ENCODE data around the gene C17orf50.

The C17orf50 gene

GRCh38 chr17:35780950-35781349 is 20.3 kb downstream of the C17orf50 start:
- no peak for DNase-seq (ENCODE audit: low read depth in 1 of 2, low spot score in 1 of 2)

- no peak for DNase-seq (ENCODE audit: low read depth in 1 of 2, low spot score in 1 of 2)
Observed at GRCh38 chr17:35784895-35785294, 24.2 kb downstream of the C17orf50 start.

GRCh38 chr17:35786941-35787432 is 26.3 kb downstream of the C17orf50 start:
- DNase-seq (ENCODE audit: low read depth in 1 of 2, low spot score in 1 of 2), result no peak

GRCh38 chr17:35788477-35789368 is 28.0 kb downstream of the C17orf50 start:
- DNase-seq (ENCODE audit: low read depth in 1 of 2, low spot score in 1 of 2), result no peak

GRCh38 chr17:35790841-35791240 is 30.2 kb downstream of the C17orf50 start:
- no peak for DNase-seq (ENCODE audit: low read depth in 1 of 2, low spot score in 1 of 2)

- no peak for DNase-seq (ENCODE audit: low read depth in 1 of 2, low spot score in 1 of 2)
Observed at GRCh38 chr17:35791681-35792350, 31.1 kb downstream of the C17orf50 start.

GRCh38 chr17:35793257-35793656 is 32.6 kb downstream of the C17orf50 start:
- DNase-seq (ENCODE audit: low read depth in 1 of 2, low spot score in 1 of 2), result no peak

GRCh38 chr17:35795007-35795870 is 34.6 kb downstream of the C17orf50 start, which contains the start of gene MMP28:
TSS of gene MMP28 (minus strand) at chr17:35795641. CDS start at chr17:35795377, 264 bp downstream.
- peak in 1 of 2 donors; percentile 35 for DNase-seq (ENCODE audit: low read depth in 1 of 2, low spot score in 1 of 2)

GRCh38 chr17:35795871-35796265 is 35.2 kb downstream of the C17orf50 start:
- no peak for DNase-seq (ENCODE audit: low read depth in 1 of 2, low spot score in 1 of 2)

- DNase-seq (ENCODE audit: low read depth in 1 of 2, low spot score in 1 of 2), result no peak
Observed at GRCh38 chr17:35796942-35797341, 36.3 kb downstream of the C17orf50 start.

GRCh38 chr17:35797370-35797769 is 36.7 kb downstream of the C17orf50 start:
- DNase-seq (ENCODE audit: low read depth in 1 of 2, low spot score in 1 of 2), result no peak

- no peak for DNase-seq (ENCODE audit: low read depth in 1 of 2, low spot score in 1 of 2)
Observed at GRCh38 chr17:35797918-35798317, 37.2 kb downstream of the C17orf50 start.

GRCh38 chr17:35799942-35800341 is 39.3 kb downstream of the C17orf50 start:
- no peak for DNase-seq (ENCODE audit: low read depth in 1 of 2, low spot score in 1 of 2)

GRCh38 chr17:35801583-35802224 is 41.0 kb downstream of the C17orf50 start:
- DNase-seq (ENCODE audit: low read depth in 1 of 2, low spot score in 1 of 2), result no peak

GRCh38 chr17:35804658-35805192 is 44.0 kb downstream of the C17orf50 start:
- no peak for DNase-seq (ENCODE audit: low read depth in 1 of 2, low spot score in 1 of 2)

- DNase-seq (ENCODE audit: low read depth in 1 of 2, low spot score in 1 of 2), result no peak
Observed at GRCh38 chr17:35807371-35808144, 46.9 kb downstream of the C17orf50 start.

- no peak for DNase-seq (ENCODE audit: low read depth in 1 of 2, low spot score in 1 of 2)
Observed at GRCh38 chr17:35808240-35808961, 47.7 kb downstream of the C17orf50 start.

GRCh38 chr17:35808962-35809854 is 48.5 kb downstream of the C17orf50 start, which contains the start of gene TAF15:
TSS of gene TAF15 (plus strand) at chr17:35809484. CDS start at chr17:35809570, 86 bp downstream.
- DNase-seq (ENCODE audit: low read depth in 1 of 2, low spot score in 1 of 2), result peak; percentile 89
